NOMO-1 treated with dmso at 0.1 percent for 144 hours (cell line): ENCODE measurements around the gene CDH15.
"Not testable (repeated sequence)": the region's sequence is repeated elsewhere in the genome, so short reads cannot be mapped to it uniquely, and the experiment has no call there.

Experiments used
- DNase-seq: peaks from one replicate; lab custom pipeline; 2025; ENCODE audit not compliant: unreplicated experiment; lab: John Stamatoyannopoulos, UW

CDH15 gene

GRCh38 chr16:89185887-89186592 is 14.5 kb downstream of the CDH15 start:
- DNase-seq = not testable (repeated sequence)

- not testable (repeated sequence) for DNase-seq
Observed at GRCh38 chr16:89186593-89187031, 15.1 kb downstream of the CDH15 start.

DNA sequence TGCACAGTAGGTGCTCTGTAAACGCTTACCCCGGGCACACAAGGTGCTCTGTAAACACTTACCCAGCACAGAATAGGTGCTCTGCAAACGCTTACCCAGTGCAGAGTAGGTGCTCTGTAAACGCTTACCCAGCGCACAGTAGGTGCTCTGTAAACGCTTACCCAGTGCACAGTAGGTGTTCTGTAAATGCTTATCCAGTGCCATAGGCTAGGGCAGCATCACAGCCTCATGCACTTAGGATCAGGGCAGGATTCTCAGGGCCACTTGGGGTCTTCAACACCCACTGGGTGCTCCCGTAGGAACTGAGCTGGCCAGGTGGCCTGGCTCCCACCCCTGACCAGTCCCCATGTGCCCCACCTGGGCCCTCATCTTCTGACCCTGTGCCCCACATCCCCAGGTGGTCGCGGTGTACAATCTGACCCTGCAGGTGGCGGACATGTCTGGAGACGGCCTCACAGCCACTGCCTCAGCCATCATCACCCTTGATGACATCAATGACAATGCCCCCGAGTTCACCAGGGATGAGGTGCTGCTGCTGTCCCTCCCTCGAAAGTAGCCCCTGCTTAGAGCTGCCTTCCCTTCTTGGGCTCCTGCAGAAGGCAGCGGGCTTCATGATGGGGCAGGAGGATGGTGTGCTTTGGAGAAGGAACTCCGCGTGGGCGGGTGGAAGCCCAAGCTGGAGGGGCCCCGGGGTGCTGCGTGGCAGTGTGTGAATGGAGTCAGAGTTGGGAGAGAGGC is 15.7 kb downstream of the CDH15 start:
- no peak for DNase-seq

DNA sequence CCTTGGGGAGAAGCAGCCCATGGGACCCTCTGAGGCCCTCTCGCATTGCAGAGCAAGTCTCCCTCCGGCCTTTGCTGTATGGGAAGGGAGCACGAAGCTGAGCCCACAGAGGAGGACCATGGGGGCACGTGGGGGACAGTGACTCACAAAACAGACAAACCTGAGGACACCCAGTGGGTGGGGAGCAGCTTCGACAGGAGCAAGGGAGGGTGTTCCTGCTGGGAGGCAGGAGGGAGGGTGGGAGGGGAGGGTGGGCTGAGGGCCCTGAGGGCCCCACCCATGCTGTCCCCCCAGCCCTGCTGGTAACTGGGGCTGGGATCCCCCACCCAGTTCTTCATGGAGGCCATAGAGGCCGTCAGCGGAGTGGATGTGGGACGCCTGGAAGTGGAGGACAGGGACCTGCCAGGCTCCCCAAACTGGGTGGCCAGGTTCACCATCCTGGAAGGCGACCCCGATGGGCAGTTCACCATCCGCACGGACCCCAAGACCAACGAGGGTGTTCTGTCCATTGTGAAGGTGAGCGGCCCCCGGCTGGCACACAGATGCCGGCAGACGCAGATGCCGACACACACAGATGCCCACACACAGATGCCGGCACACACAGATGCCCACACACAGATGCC is 16.3 kb downstream of the CDH15 start:
- no peak for DNase-seq

GRCh38 chr16:89188471-89189357 is 17.2 kb downstream of the CDH15 start:
- DNase-seq = not testable (repeated sequence)

DNA sequence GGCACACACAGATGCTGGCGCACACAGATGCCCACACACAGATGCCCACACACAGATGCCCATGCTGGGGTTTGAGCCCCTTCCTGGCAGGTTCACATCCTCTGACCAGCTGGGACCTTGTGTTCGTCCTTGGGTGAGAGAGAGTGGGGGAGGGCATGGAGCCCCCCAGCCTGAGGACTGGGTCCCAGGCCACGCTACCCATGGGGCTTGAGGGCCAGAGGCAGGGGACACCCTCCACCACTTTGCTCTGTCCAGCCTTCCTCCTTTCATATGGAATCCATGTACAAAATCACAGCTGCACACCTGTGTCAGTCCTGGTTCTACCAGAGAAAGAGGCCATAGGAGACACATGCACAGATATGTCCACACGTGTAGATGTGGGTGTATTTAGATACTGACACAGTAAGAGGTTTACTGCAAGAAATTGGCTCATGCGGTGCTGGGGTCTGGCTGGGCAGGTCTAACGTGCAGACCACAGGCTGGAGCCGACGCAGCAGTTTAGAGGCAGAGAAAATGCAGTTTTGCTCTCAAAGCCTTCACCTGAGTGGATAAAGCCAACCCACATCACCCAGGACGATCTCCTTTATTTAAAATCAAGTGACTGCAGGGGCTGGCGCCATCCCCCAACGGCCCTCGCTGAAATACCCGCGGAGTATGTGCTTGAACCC is 17.9 kb downstream of the CDH15 start:
- no peak for DNase-seq

- DNase-seq = no peak
Observed at GRCh38 chr16:89190150-89190958, 18.8 kb downstream of the CDH15 start.

DNA sequence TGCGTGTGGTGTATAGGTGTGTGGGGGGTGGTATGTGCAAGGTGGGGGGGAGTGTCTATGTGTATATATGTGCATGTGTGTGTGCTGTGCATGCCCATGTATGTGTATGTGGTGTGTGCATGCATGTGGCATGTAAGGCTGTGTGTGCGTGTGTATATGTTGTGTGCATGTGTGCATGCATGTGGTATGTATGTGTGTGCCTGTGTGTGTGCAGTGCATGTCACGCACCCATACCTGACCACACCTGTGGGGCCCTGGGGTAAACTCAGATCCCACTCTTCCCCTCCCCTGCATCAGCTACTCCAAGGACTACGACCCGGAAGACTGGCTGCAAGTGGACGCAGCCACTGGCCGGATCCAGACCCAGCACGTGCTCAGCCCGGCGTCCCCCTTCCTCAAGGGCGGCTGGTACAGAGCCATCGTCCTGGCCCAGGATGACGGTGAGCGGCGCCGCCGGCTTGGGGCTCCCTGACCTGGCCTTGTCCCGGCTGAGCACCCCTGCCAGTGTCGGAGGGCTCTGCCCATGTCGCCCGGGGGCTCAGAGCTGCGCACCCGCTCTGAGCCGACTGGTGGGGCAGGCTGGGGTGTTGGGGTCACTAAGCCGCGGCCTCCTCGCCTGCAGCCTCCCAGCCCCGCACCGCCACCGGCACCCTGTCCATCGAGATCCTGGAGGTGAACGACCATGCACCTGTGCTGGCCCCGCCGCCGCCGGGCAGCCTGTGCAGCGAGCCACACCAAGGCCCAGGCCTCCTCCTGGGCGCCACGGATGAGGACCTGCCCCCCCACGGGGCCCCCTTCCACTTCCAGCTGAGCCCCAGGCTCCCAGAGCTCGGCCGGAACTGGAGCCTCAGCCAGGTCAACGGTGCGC is 19.7 kb downstream of the CDH15 start:
- DNase-seq = no peak

DNA sequence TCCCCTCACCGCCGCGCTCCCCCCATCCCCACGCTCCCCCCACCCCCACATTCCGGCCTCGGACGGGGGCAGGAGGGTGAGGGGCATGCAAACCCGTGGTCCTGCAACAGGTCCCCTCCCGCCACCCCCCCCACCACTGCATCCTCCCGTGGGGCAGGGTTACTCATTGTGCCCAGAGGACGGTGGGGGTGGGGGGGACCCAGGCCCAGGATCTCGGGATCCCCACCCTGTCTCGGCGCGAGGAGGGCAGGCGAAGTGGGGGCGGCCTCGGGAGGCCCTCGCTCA is 20.3 kb downstream of the CDH15 start:
- no peak for DNase-seq

DNA sequence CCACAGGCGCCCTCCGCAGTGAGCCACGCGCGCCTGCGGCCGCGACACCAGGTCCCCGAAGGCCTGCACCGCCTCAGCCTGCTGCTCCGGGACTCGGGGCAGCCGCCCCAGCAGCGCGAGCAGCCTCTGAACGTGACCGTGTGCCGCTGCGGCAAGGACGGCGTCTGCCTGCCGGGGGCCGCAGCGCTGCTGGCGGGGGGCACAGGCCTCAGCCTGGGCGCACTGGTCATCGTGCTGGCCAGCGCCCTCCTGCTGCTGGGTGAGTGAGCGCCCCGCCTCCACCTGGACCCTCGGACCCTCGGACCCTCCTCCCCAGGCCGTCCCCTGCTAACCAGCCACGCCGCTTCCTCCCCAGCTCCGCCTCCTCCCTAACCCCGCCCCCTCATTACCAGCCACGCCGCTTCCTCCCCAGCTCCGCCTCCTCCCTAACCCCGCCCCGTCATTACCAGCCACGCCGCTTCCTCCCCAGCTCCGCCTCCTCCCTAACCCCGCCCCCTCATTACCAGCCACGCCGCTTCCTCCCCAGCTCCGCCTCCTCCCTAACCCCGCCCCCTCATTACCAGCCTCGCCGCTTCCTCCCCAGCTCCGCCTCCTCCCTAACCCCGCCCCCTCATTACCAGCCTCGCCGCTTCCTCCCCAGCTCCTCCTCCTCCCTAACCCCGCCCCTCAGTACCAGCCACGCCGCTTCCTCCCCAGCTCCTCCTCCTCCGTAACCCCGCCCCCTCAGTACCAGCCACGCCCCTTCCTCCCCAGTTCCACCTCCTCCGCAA is 20.8 kb downstream of the CDH15 start:
- peak; percentile 61 for DNase-seq

DNA sequence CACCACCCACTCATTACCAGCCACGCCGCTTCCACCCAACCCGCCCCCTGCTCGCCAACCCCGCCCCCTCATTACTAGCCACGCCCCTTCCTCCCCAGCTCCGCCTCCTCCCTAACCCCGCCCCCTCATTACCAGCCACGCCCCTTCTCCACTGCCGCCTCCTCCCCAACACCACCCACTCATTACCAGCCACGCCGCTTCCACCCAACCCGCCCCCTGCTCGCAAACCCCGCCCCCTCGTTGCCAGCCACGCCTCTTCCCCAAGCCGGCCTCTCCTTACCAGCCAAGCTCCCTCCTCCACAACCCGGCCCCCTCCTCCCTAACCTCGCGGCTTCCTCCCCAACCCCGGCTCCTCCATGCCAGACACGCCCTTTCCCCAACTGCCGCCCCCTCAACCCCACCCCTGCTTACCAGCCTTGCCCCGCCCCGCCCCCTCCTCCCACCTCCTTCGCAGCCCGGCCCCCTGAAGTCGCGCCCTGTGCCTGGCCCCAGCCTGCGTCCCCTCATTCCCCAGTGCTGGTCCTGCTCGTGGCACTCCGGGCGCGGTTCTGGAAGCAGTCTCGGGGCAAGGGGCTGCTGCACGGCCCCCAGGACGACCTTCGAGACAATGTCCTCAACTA is 21.5 kb downstream of the CDH15 start:
- peak; percentile 44 for DNase-seq

DNA sequence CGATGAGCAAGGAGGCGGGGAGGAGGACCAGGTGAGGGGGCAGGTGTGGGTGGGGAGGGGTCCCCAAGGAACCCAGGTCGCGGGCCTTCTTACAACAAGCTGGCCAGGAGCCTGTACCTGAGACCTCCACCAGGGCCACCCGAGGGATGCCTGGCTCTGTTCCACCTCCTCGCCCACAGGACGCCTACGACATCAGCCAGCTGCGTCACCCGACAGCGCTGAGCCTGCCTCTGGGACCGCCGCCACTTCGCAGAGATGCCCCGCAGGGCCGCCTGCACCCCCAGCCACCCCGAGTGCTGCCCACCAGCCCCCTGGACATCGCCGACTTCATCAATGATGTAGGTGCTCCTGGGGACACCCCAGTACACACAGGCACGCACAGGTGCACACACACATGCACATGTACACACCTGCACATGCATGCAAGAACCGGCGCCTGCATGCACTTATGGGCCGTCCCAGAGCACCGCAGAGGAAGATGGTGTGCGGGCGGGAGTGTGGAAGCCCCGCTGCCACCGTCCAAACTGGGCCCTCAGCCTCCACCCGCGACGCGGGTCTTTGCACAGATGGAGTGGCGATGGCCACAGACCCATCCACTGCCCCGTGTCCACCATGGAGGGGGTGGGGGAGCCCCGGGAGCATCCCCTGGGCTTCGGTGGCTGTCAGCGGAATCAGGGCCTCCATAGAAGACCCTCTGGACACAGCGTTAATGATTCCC is 22.2 kb downstream of the CDH15 start:
- no peak for DNase-seq

DNA sequence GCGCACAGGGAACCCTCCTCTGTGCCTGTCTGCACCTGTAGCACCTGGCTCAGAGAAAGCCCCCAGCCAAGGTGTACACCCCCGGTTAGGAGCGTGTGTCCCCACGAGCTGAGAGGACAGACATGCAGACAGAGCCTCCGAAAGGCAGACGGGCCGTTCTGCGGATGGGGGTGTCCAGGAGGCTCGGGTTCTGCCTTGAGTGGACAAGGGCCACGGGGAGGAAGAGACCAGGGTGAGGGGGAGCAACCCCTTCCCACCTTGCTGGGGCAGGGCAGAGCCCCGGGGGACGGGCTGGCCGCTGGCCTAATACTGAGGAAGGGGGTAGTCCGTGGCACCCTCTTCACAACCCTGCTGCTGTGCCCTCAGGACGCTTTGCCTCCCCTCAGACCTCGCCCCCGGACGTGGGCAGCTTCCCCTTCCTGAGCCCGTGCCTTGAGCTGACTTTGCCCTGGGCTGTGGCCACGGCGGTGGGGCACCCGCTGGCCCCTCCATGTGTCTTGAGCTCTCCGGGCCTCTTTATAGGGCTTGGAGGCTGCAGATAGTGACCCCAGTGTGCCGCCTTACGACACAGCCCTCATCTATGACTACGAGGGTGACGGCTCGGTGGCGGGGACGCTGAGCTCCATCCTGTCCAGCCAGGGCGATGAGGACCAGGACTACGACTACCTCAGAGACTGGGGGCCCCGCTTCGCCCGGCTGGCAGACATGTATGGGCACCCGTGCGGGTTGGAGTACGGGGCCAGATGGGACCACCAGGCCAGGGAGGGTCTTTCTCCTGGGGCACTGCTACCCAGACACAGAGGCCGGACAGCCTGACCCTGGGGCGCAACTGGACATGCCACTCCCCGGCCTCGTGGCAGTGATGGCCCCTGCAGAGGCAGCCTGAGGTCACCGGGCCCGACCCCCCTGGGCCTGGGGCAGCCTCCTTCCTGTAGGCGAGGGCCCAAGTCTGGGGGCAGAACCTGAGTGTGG is 23.1 kb downstream of the CDH15 start:
- DNase-seq = no peak

DNA sequence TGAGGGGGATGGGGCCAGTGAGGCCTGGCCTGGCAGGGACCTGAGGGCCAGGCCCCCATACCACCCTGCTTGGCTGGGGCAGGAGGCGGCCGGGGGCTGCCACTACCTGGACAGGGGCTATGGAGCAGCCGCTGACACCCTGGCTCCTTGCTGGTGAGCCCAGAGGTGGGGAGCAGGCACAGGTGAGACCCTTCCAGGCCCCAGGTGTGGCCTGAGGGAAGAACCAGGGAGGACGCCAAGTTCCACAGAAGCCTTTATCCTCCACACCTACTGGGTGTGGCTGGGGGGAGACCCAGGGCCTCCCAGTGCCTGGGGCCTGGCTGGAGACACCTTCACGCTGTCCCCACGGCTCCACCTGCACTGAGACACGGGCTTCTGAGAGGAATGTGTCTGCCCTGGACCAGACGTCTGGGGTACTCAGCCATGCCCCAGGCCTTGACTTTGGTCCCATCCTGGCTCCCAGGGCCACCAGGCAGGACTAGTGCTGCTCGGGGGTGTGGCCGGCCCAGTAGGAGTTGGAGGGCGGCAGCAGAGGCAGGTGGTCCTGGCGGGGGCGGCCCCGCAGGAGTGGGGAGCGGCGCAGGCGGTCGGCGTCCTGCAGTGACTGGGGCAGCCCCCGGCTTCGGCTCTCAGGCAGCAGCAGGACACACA is 24.1 kb downstream of the CDH15 start:
- no peak for DNase-seq

GRCh38 chr16:89197033-89197632 is 25.6 kb downstream of the CDH15 start:
- DNase-seq = no peak
